Parathyroid adenoma (tissue), 2 donors: ENCODE measurements around the gene CELA1.

ENCODE experiments used
- H2AFZ ChIP-seq: fragments of 300-600 bp; sonication (generic); one replicate; pipeline ENCODE4 v1.7.0; 2017; ENCODE audit warnings: antibody characterized with exemption, mild to moderate bottlenecking
- H3K27ac ChIP-seq: fragments of 300-600 bp; sonication (generic); one replicate; pipeline ENCODE4 v1.7.0; 2017
- H3K27me3 ChIP-seq: fragments of 300-600 bp; sonication (generic); one replicate; pipeline ENCODE4 v1.7.0; 2017; ENCODE audit warnings: low read length; ENCODE audit not compliant: control insufficient read depth, insufficient read depth
- H3K36me3 ChIP-seq: fragments of 300-600 bp; sonication (generic); one replicate; pipeline ENCODE4 v1.7.0; 2017; ENCODE audit warnings: low read length; ENCODE audit not compliant: control insufficient read depth, insufficient read depth
- H3K4me1 ChIP-seq: fragments of 300-600 bp; sonication (generic); one replicate; pipeline ENCODE4 v1.7.0; 2017; ENCODE audit warnings: control low read depth
- H3K4me2 ChIP-seq: fragments of 300-600 bp; sonication (generic); one replicate; pipeline ENCODE4 v1.7.0; 2017; ENCODE audit warnings: low read length
- H3K4me3 ChIP-seq: fragments of 300-600 bp; sonication (generic); one replicate; pipeline ENCODE4 v1.7.0; 2017; ENCODE audit warnings: low read depth, low read length
- H3K79me2 ChIP-seq: fragments of 300-600 bp; sonication (generic); one replicate; pipeline ENCODE4 v1.7.0; 2017; ENCODE audit warnings: control low read depth
- H3K9ac ChIP-seq: fragments of 300-600 bp; sonication (generic); one replicate; pipeline ENCODE4 v1.7.0; 2017; ENCODE audit warnings: mild to moderate bottlenecking
- H3K9me3 ChIP-seq: fragments of 300-600 bp; sonication (generic); one replicate; pipeline ENCODE4 v1.7.0; 2017; ENCODE audit warnings: low read length; ENCODE audit not compliant: control insufficient read depth
- CTCF ChIP-seq: fragments of 300-600 bp; sonication (generic); IDR thresholded peaks from one replicate; pipeline ENCODE4 v1.7.0; 2017; ENCODE audit warnings: antibody characterized with exemption, mild to moderate bottlenecking
- donor health status: primary hyperparathyroidism.

CELA1 gene

GRCh38 chr12:51323317-51323960 is 23.0 kb downstream of the CELA1 start:
- H3K27ac ChIP-seq: no peak overlapping the region

GRCh38 chr12:51322452-51322851 is 24.0 kb downstream of the CELA1 start:
- Histone ChIP-seq H3K27me3 (no peaks in the 10 kb centered on the region), H3K36me3 (no peaks in the 10 kb centered on the region), H3K4me2 (no peak overlapping the region), H3K9ac (no peak overlapping the region), H3K27ac (no peak overlapping the region), H3K9me3 (no peaks in the 10 kb centered on the region), H3K79me2 (no peaks in the 10 kb centered on the region), H3K4me1 (peaks cover 4% of the 10 kb centered on the region), H2AFZ (no peak overlapping the region), H3K4me3 (no peak overlapping the region)
- no peak for TF ChIP-seq CTCF

More at GRCh38 chr12:51323317-51323960, 23.0 kb downstream of the CELA1 start:
- H3K27me3 ChIP-seq: no peaks in the 10 kb centered on the region
- H3K79me2 ChIP-seq: no peaks in the 10 kb centered on the region
- no peak overlapping the region for H2AFZ ChIP-seq
- no peaks in the 10 kb centered on the region for H3K36me3 ChIP-seq
- H3K4me1 ChIP-seq: peaks cover 4% of the 10 kb centered on the region
- no peak overlapping the region for H3K4me2 ChIP-seq
- TF ChIP-seq CTCF: no peak
- no peaks in the 10 kb centered on the region for H3K9me3 ChIP-seq
- no peak overlapping the region for H3K4me3 ChIP-seq
- no peak overlapping the region for H3K9ac ChIP-seq

- Histone ChIP-seq H3K27ac (no peak overlapping the region), H3K4me1 (peaks cover 4% of the 10 kb centered on the region), H3K79me2 (no peaks in the 10 kb centered on the region), H3K9ac (no peak overlapping the region), H2AFZ (no peak overlapping the region), H3K4me2 (no peak overlapping the region), H3K9me3 (no peaks in the 10 kb centered on the region), H3K36me3 (no peaks in the 10 kb centered on the region), H3K27me3 (no peaks in the 10 kb centered on the region), H3K4me3 (no peak overlapping the region)
- TF ChIP-seq CTCF: no peak
Measured at GRCh38 chr12:51321882-51322281, 24.6 kb downstream of the CELA1 start.

- Histone ChIP-seq H3K9me3 (no peaks in the 10 kb centered on the region), H3K79me2 (no peaks in the 10 kb centered on the region), H2AFZ (no peak overlapping the region), H3K9ac (no peak overlapping the region), H3K27ac (no peak overlapping the region), H3K4me1 (no peaks in the 10 kb centered on the region), H3K36me3 (no peaks in the 10 kb centered on the region), H3K27me3 (no peaks in the 10 kb centered on the region), H3K4me3 (no peak overlapping the region), H3K4me2 (no peak overlapping the region)
- TF ChIP-seq CTCF: no peak
Measured at GRCh38 chr12:51320695-51321320, 25.7 kb downstream of the CELA1 start.

GRCh38 chr12:51320311-51320694 is 26.2 kb downstream of the CELA1 start:
- H2AFZ ChIP-seq: no peak overlapping the region
- H3K9me3 ChIP-seq: no peaks in the 10 kb centered on the region
- no peaks in the 10 kb centered on the region for H3K27me3 ChIP-seq
- no peaks in the 10 kb centered on the region for H3K36me3 ChIP-seq
- no peak overlapping the region for H3K4me2 ChIP-seq
- H3K27ac ChIP-seq: no peak overlapping the region
- H3K4me3 ChIP-seq: no peak overlapping the region
- no peak for TF ChIP-seq CTCF
- H3K79me2 ChIP-seq: no peaks in the 10 kb centered on the region
- no peaks in the 10 kb centered on the region for H3K4me1 ChIP-seq
- no peak overlapping the region for H3K9ac ChIP-seq
